H9 (cell line): ENCODE measurements around the gene ACCSL. TPM values are rescaled to one million over a fixed set of nuclear protein-coding genes. Genes with fewer than 3 reads are reported as not detected.
A peak's percentile ranks its signal among the peaks of the same experiment; 100 is the strongest.

Experiments used
- DNase-seq: peaks from one replicate; pipeline ENCODE4 v3.0.0-alpha.2; 2017
- H2AFZ ChIP-seq: one replicate; pipeline ENCODE4 v1.6.1; 2013; ENCODE audit warnings: mild to moderate bottlenecking, low read length, control low read depth, moderate library complexity
- H2AK5ac ChIP-seq: 2 replicates; pipeline ENCODE4 v1.6.1; 2013; ENCODE audit warnings: low read length, control low read depth, mixed read lengths; ENCODE audit not compliant: insufficient read length
- H2BK120ac ChIP-seq: one replicate; pipeline ENCODE4 v1.6.1; 2013; ENCODE audit warnings: low read depth, mild to moderate bottlenecking, low read length, control low read depth, inconsistent platforms; ENCODE audit not compliant: poor library complexity, severe bottlenecking
- H2BK12ac ChIP-seq: 2 replicates; pipeline ENCODE4 v1.6.1; 2013; ENCODE audit warnings: low read length, control low read depth, mixed read lengths, low read depth; ENCODE audit not compliant: insufficient read length
- H2BK15ac ChIP-seq: 2 replicates; pipeline ENCODE4 v1.6.1; 2013; ENCODE audit warnings: low read depth, low read length, control low read depth
- H2BK20ac ChIP-seq: one replicate; pipeline ENCODE4 v1.6.1; 2013; ENCODE audit warnings: low read depth, mild to moderate bottlenecking, low read length, control low read depth, inconsistent platforms; ENCODE audit not compliant: poor library complexity, severe bottlenecking
- H2BK5ac ChIP-seq: 2 replicates; pipeline ENCODE4 v1.6.1; 2013; ENCODE audit warnings: low read length, control low read depth, mixed read lengths; ENCODE audit not compliant: insufficient read length
- H3K14ac ChIP-seq: 2 replicates; pipeline ENCODE4 v1.6.1; 2013; ENCODE audit warnings: low read length, control low read depth; ENCODE audit not compliant: insufficient read depth
- H3K18ac ChIP-seq: 2 replicates; pipeline ENCODE4 v1.6.1; 2013; ENCODE audit warnings: low read depth, mild to moderate bottlenecking, mixed read lengths, low read length, control low read depth; ENCODE audit not compliant: insufficient read length
- H3K23ac ChIP-seq: 2 replicates; pipeline ENCODE4 v1.6.1; 2013; ENCODE audit warnings: low read length, control low read depth, mixed read lengths, low read depth; ENCODE audit not compliant: insufficient read length
- H3K23me2 ChIP-seq: 2 replicates; pipeline ENCODE4 v1.6.1; 2013; ENCODE audit warnings: low read depth, mild to moderate bottlenecking, mixed read lengths, low read length, control low read depth; ENCODE audit not compliant: insufficient read length, poor library complexity, severe bottlenecking
- H3K27ac ChIP-seq: 2 replicates; pipeline ENCODE4 v1.5.1; 2013; ENCODE audit warnings: low read length, control low read depth, mixed read lengths, low read depth; ENCODE audit not compliant: insufficient read length
- H3K27me3 ChIP-seq: 2 replicates; pipeline ENCODE4 v1.6.1; 2013; ENCODE audit warnings: low read length, control low read depth, inconsistent platforms; ENCODE audit not compliant: insufficient read depth
- H3K4ac ChIP-seq: 2 replicates; pipeline ENCODE4 v1.6.1; 2013; ENCODE audit warnings: low read depth, mild to moderate bottlenecking, control low read depth, inconsistent platforms, low read length, moderate library complexity
- H3K4me1 ChIP-seq: 2 replicates; pipeline ENCODE4 v1.6.1; 2013; ENCODE audit warnings: low read length, control low read depth, inconsistent platforms; ENCODE audit not compliant: insufficient read depth
- H3K4me2 ChIP-seq: 2 replicates; pipeline ENCODE4 v1.6.1; 2013; ENCODE audit warnings: low read length, control low read depth, mixed read lengths; ENCODE audit not compliant: insufficient read length, insufficient read depth
- H3K56ac ChIP-seq: 2 replicates; pipeline ENCODE4 v1.6.1; 2013; ENCODE audit warnings: low read depth, mild to moderate bottlenecking, mixed read lengths, low read length, control low read depth; ENCODE audit not compliant: insufficient read length
- H3K79me1 ChIP-seq: 2 replicates; pipeline ENCODE4 v1.6.1; 2013; ENCODE audit warnings: low read depth, mild to moderate bottlenecking, moderate library complexity, low read length, control low read depth, inconsistent platforms; ENCODE audit not compliant: insufficient read depth, poor library complexity, severe bottlenecking
- H3K79me2 ChIP-seq: 2 replicates; pipeline ENCODE4 v1.6.1; 2013; ENCODE audit warnings: low read length, control low read depth, inconsistent platforms; ENCODE audit not compliant: insufficient read depth
- H3K9ac ChIP-seq: 2 replicates; pipeline ENCODE4 v1.6.1; 2013; ENCODE audit warnings: low read length, control low read depth, mixed read lengths; ENCODE audit not compliant: insufficient read length; ENCODE audit errors: extremely low read depth
- H3K9me3 ChIP-seq: one replicate; pipeline ENCODE4 v1.6.1; 2013; ENCODE audit warnings: low read depth, low read length, inconsistent platforms; ENCODE audit not compliant: control insufficient read depth
- H3T11ph ChIP-seq: one replicate; pipeline ENCODE4 v1.6.1; 2013; ENCODE audit warnings: mild to moderate bottlenecking, low read length, control low read depth, inconsistent platforms
- H4K20me1 ChIP-seq: one replicate; pipeline ENCODE4 v1.6.1; 2013; ENCODE audit not compliant: control insufficient read depth, insufficient read length, insufficient read depth
- H4K5ac ChIP-seq: 2 replicates; pipeline ENCODE4 v1.6.1; 2013; ENCODE audit warnings: low read depth, mild to moderate bottlenecking, mixed read lengths, low read length, control low read depth; ENCODE audit not compliant: insufficient read length
- H4K8ac ChIP-seq: replicated peaks from 2 replicates; pipeline ENCODE4 v1.6.1; 2013; ENCODE audit warnings: low read length, control low read depth, mixed read lengths, low read depth; ENCODE audit not compliant: insufficient read length
- H4K91ac ChIP-seq: 2 replicates; pipeline ENCODE4 v1.6.1; 2013; ENCODE audit warnings: low read depth, mild to moderate bottlenecking, moderate library complexity, mixed read lengths, low read length, control low read depth; ENCODE audit not compliant: insufficient read length
- H3K27ac Mint-ChIP-seq, 3 experiments: 2 replicates in 2 of 3; 3 replicates in 1 of 3; pipeline ENCODE4 v1.8.0; 2020 to 2021; ENCODE audit warnings: mixed read lengths in 3 of 3, mild to moderate bottlenecking in 1 of 3, moderate library complexity in 1 of 3
- H3K27me3 Mint-ChIP-seq: 2 replicates; pipeline ENCODE4 v1.8.0; 2021; ENCODE audit warnings: low read depth, mild to moderate bottlenecking, moderate library complexity, mixed read lengths
- H3K36me3 Mint-ChIP-seq, 3 experiments: 2 replicates in 2 of 3; 3 replicates in 1 of 3; pipeline ENCODE4 v1.8.0; 2020 to 2021; ENCODE audit warnings: low read depth in 3 of 3, mixed read lengths in 3 of 3; ENCODE audit not compliant: insufficient read depth in 1 of 3
- H3K4me1 Mint-ChIP-seq, 2 experiments: 2 replicates each; pipeline ENCODE4 v1.8.0; 2020; ENCODE audit warnings: mixed read lengths in 2 of 2
- H3K4me3 Mint-ChIP-seq, 2 experiments: 2 replicates in 1 of 2; 3 replicates in 1 of 2; pipeline ENCODE4 v1.8.0; 2020 to 2021; ENCODE audit warnings: mild to moderate bottlenecking in 2 of 2, mixed read lengths in 2 of 2, moderate library complexity in 1 of 2
- H3K9me3 Mint-ChIP-seq, 2 experiments: 2 replicates in 1 of 2; 3 replicates in 1 of 2; pipeline ENCODE4 v1.8.0; 2020; ENCODE audit warnings: mild to moderate bottlenecking in 2 of 2, mixed read lengths in 2 of 2, moderate library complexity in 1 of 2
- CTCF ChIP-seq: fragments of 200-600 bp; sonication (generic); conservative IDR thresholded peaks from 3 replicates; pipeline ENCODE4 v1.8.0; 2021; ENCODE audit warnings: antibody characterized with exemption, mild to moderate bottlenecking
- WGBS: extraction: QIAGEN DNeasy Blood & Tissue Kit; methylation state at CpG from one replicate; pipeline ENCODE4 v1.1.7; 2013; ENCODE audit warnings: missing lambda C conversion rate, low lambda C conversion rate, mixed read lengths; ENCODE audit not compliant: insufficient read length; ENCODE audit errors: extremely low coverage; 5-methylcytosine and 5-hydroxymethylcytosine counted together
- total RNA-seq: library from RNA; stranded (reverse); gene quantifications from 2 replicates; pipeline ENCODE4 v1.2.1, GENCODE V29; 2021

Gene ACCSL
- total RNA-seq, 1 experiment from 2014 or later: not detected

GRCh38 chr11:44005063-44005701, 42.6 kb upstream of the ACCSL start:
- no peaks in the 10 kb centered on the region for H3K23me2 ChIP-seq
- no peaks in the 10 kb centered on the region for H3K27me3 ChIP-seq
- H4K91ac ChIP-seq: no peak overlapping the region
- H3K4me1 ChIP-seq: no peaks in the 10 kb centered on the region; the same call in 1 of the 2 replicates
- no peak overlapping the region for H3K56ac ChIP-seq
- H2BK120ac ChIP-seq: no peak overlapping the region
- no peaks in the 10 kb centered on the region for H3K36me3 Mint-ChIP-seq
- peak overlapping the region; percentile 3 for H3K18ac ChIP-seq
- no peak overlapping the region for H3K4ac ChIP-seq
- H2BK15ac ChIP-seq: no peak overlapping the region
- H4K5ac ChIP-seq: no peak overlapping the region
- no peaks in the 10 kb centered on the region for H3K79me1 ChIP-seq
- WGBS: no CpG with 5 or more reads among the region's 14 CpGs
- no peaks in the 10 kb centered on the region for H4K20me1 ChIP-seq
- H3K9me3 ChIP-seq: no peaks in the 10 kb centered on the region
- peak overlapping the region in 2 of 3 experiments; percentile 49 to 75; a peak in 3 of 7 replicates for H3K27ac Mint-ChIP-seq
- H3K9ac ChIP-seq: no peak overlapping the region
- H3K23ac ChIP-seq: no peak overlapping the region
- H2AFZ ChIP-seq: no peak overlapping the region
- no peak overlapping the region for H3K27ac ChIP-seq
- peaks cover 4% of the 10 kb centered on the region; the same call in 1 of the 2 replicates for H3K27me3 Mint-ChIP-seq
- H2BK20ac ChIP-seq: no peak overlapping the region
- H2AK5ac ChIP-seq: no peak overlapping the region
- no peak for DNase-seq
- H3K14ac ChIP-seq: no peak overlapping the region
- peak overlapping the region in 1 of 2 experiments; percentile 13; a peak in 1 of 5 replicates for H3K4me3 Mint-ChIP-seq
- no peak overlapping the region for H2BK5ac ChIP-seq
- no peaks in the 10 kb centered on the region for H3K9me3 Mint-ChIP-seq
- no peaks in the 10 kb centered on the region for H3K79me2 ChIP-seq
- H2BK12ac ChIP-seq: no peak overlapping the region
- no peak for TF ChIP-seq CTCF
- H3T11ph ChIP-seq: no peak overlapping the region
- no peak overlapping the region for H3K4me2 ChIP-seq
- H4K8ac ChIP-seq: no peak overlapping the region
- peaks cover 15 to 28% of the 10 kb centered on the region in 2 experiments for H3K4me1 Mint-ChIP-seq
